AG10803 (cell line): ENCODE results near the gene FRMPD2.

Source experiments
- DNase-seq: peaks from one replicate; pipeline ENCODE4 v3.0.0; 2010; ENCODE audit warnings: low read depth
- H3K4me3 ChIP-seq: 2 replicates; pipeline ENCODE4 v1.5.1; 2011; ENCODE audit warnings: mild to moderate bottlenecking, low read length, control low read depth
- TF ChIP-seq, protein P1 (sequence below): conservative IDR thresholded peaks from 2 replicates; pipeline ENCODE4 v1.5.1; 2011; ENCODE audit warnings: mild to moderate bottlenecking, low read length, control low read depth, inconsistent platforms

FRMPD2 gene

DNA sequence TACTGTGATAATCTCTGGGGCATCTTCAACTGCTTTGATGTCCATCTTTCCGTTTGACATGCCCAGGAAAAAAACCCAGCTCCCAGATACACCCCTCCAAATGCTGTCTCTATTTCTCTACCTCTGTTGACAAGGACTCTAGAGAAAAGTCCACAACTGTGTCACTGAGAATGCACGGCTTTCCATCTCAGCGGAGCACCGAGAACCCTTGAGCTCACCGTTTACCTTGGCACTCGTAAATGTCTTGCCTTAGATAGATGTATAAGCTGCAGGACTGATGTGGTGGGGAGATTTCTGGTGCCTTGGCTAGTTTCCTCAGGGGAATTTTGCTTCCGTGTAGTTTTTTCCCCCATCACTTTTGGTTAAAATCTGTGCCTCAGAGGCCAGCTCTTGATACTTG lies 24.6 kb upstream of the FRMPD2 start:
- DNase-seq: no peak
- TF ChIP-seq, protein P1, sequence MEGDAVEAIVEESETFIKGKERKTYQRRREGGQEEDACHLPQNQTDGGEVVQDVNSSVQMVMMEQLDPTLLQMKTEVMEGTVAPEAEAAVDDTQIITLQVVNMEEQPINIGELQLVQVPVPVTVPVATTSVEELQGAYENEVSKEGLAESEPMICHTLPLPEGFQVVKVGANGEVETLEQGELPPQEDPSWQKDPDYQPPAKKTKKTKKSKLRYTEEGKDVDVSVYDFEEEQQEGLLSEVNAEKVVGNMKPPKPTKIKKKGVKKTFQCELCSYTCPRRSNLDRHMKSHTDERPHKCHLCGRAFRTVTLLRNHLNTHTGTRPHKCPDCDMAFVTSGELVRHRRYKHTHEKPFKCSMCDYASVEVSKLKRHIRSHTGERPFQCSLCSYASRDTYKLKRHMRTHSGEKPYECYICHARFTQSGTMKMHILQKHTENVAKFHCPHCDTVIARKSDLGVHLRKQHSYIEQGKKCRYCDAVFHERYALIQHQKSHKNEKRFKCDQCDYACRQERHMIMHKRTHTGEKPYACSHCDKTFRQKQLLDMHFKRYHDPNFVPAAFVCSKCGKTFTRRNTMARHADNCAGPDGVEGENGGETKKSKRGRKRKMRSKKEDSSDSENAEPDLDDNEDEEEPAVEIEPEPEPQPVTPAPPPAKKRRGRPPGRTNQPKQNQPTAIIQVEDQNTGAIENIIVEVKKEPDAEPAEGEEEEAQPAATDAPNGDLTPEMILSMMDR: no peak
- H3K4me3 ChIP-seq: no peak overlapping the region

DNA sequence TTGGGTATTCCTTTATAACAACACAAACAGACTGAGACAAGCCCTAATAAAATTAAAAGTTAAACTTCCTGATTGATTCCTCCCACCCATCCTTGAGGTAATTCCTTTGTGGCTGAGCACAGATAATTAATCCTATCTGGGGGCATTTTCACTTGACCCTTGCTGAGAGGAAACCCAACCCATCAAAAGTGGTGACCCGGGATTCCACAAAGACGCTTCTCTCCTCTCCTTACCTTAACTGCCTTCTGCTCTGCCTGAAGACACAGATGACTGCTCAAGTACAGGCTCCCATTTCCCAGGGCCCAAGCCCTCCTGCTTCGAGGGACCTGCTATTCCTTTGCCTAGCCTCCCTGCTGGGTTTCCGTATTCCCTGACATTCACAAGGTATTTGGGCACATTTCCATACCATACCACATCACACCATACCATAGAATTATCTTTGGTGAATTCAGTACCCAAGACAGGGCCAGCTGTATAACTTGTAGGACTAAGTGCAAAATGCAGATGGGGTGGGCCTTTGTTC lies 22.1 kb upstream of the FRMPD2 start:
- no peak for DNase-seq
- H3K4me3 ChIP-seq: no peak overlapping the region
- TF ChIP-seq, protein P1: no peak

DNA sequence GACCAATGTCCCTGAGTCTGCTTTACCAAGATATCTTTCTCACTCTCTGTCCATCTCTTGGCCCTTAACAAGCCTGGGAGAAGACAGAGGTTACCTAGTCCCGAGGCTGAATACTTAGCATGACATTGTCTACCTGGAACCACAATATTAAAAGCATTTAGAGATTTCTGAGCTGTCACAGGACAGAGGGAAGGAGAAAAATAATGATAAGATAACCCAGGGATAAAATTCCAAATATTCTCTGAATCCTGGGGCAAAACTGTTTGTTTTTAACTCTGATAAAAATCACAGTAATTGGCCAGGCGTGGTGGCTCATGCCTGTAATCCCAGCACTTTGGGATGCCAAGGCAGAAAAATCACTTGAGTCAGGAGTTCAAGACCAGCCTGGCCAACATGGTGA lies 19.9 kb upstream of the FRMPD2 start:
- H3K4me3 ChIP-seq: no peak overlapping the region
- TF ChIP-seq, protein P1: no peak
- DNase-seq: no peak

DNA sequence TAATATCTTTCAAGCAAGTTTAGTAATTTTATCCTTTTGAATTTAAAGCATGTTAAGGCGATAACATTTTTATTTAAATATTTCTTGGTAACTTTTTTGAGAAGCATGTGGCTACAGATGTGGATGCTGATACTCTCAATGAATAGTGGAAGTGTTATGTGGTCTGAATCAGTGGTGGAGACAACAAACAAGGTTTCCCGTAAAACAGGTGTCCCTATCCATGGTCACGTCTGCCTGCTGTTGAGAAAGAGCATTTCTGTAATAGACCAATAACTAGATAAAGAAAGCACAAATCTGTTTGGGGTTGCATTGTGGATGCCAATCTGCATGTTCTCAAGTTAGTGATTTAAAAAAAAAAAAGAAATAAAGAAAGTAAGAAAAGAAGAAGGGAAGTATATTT lies 18.1 kb upstream of the FRMPD2 start:
- DNase-seq: no peak
- H3K4me3 ChIP-seq: no peak overlapping the region
- TF ChIP-seq, protein P1: no peak

GRCh38 chr10:48291190-48291589 lies 16.7 kb upstream of the FRMPD2 start:
- H3K4me3 ChIP-seq: no peak overlapping the region
- no peak for DNase-seq
- TF ChIP-seq, protein P1: no peak

DNA sequence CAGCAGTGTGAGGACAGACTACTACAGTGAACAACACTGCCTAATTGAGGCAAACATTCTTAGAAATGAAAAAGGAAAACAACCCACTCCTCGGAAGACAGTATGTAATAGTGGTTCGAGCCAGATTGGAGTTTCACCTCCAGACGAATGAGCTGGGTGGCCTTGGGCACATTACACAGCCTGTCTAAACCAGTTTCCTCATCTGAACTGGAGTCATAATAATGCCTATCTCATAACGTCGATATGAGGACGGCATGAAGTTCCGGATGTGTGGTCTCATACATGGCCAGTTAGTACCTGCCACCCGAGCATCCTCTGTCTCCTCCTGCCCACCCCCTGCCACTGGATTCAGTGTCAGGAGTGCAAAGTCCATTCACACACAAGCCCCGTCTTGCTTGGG lies 15.8 kb upstream of the FRMPD2 start:
- TF ChIP-seq, protein P1: no peak
- DNase-seq: no peak

DNA sequence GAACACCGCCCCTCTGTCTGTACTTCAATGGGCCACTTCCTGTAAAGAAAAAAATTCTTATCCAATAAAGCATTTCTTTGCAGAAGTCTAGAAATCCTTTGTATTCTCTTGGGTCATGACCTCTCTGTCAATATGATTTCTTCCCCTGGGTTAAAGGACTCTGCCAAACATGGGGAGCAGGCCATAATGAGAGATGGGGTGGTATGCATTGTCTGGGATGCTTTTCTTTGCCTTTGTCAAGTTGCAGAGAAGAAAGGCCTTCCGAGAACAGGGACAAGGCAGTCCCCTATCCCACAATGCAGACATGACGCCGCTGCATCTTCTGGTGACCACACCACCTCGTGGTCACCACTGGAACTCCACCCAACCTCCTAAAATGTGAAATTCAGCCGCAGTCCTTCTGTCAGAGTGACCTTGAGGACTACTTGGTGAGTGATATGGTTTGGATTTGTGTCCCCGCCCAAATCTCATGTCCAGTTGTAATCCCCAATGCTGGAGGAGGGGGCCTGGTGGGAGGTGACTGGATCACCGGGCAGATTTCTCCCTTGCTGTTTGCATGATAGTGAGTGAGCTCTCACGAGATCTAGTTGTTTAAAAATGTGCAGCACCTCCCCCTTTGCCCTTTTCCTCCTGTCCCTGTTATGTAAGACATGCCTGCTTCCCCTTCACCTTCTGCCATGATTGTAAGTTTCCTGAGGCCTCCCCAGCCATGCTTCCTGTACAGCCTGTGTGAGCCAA lies 15.2 kb upstream of the FRMPD2 start:
- TF ChIP-seq, protein P1: peak; percentile 78
- peak; percentile 39 for DNase-seq
- H3K4me3 ChIP-seq: no peak overlapping the region

More for the DNA sequence above, 15.8 kb upstream of the FRMPD2 start:
- no peak overlapping the region for H3K4me3 ChIP-seq
